Progenitor cell of endocrine pancreas (in vitro differentiated cells): ENCODE measurements around the gene APBA1. TPM values are rescaled to one million over a fixed set of nuclear protein-coding genes. Genes with fewer than 3 reads are reported as not detected.

ENCODE experiments used
- DNase-seq: peaks from one replicate; pipeline ENCODE4 v3.0.0; 2021; ENCODE audit warnings: low spot score; ENCODE audit not compliant: unreplicated experiment
- H3K27ac Mint-ChIP-seq: 2 replicates; pipeline ENCODE4 v1.8.0; 2021; ENCODE audit warnings: mild to moderate bottlenecking, moderate library complexity, mixed read lengths
- H3K27me3 Mint-ChIP-seq: 2 replicates; pipeline ENCODE4 v1.8.0; 2021; ENCODE audit warnings: mixed read lengths
- H3K36me3 Mint-ChIP-seq: 2 replicates; pipeline ENCODE4 v1.8.0; 2022; ENCODE audit warnings: mixed read lengths; ENCODE audit not compliant: insufficient read depth
- H3K4me1 Mint-ChIP-seq: 2 replicates; pipeline ENCODE4 v1.8.0; 2021; ENCODE audit warnings: low read depth, mixed read lengths
- H3K4me3 Mint-ChIP-seq: 2 replicates; pipeline ENCODE4 v1.8.0; 2021; ENCODE audit warnings: low read depth, mild to moderate bottlenecking, moderate library complexity, mixed read lengths
- H3K9me3 Mint-ChIP-seq: 2 replicates; pipeline ENCODE4 v1.8.0; 2021; ENCODE audit warnings: low read depth, mixed read lengths
- total RNA-seq: library from RNA; stranded (reverse); gene quantifications from 2 replicates; pipeline ENCODE4 v1.2.1, GENCODE V29; 2021
- TF ChIP-seq, protein P1 (sequence below): fragments of 200-600 bp; sonication (generic); IDR thresholded peaks from one replicate; pipeline ENCODE4 v1.5.0; 2021; ENCODE audit warnings: antibody characterized with exemption, mild to moderate bottlenecking; ENCODE audit not compliant: unreplicated experiment

The APBA1 gene
- total RNA-seq, 1 donor from 2014 or later: 1.8 TPM

DNA sequence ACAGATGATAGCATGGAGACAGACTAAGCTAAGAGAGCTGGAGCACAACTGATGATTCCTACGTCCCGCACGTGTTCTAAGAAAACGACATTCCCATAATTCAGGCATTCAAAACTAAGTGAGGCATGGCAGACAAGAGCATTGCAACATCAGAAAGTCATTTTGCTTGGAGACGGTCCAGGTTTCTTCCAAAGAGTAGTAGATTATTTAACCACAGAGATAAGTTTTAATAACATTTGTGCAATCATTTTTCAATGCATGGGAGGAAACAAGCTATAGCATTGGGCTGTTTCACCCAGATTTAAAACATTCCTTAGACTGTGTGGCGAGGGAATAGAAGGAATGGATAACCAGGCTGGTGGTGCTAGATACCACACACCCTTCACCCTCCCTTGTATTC is 117.2 kb downstream of the APBA1 start:
- Mint-ChIP-seq H3K36me3 (no peaks in the 10 kb centered on the region), H3K9me3 (no peaks in the 10 kb centered on the region), H3K4me3 (no peak overlapping the region), H3K4me1 (no peaks in the 10 kb centered on the region), H3K27ac (no peak overlapping the region), H3K27me3 (peaks cover 3% of the 10 kb centered on the region)
- TF ChIP-seq, protein P1, sequence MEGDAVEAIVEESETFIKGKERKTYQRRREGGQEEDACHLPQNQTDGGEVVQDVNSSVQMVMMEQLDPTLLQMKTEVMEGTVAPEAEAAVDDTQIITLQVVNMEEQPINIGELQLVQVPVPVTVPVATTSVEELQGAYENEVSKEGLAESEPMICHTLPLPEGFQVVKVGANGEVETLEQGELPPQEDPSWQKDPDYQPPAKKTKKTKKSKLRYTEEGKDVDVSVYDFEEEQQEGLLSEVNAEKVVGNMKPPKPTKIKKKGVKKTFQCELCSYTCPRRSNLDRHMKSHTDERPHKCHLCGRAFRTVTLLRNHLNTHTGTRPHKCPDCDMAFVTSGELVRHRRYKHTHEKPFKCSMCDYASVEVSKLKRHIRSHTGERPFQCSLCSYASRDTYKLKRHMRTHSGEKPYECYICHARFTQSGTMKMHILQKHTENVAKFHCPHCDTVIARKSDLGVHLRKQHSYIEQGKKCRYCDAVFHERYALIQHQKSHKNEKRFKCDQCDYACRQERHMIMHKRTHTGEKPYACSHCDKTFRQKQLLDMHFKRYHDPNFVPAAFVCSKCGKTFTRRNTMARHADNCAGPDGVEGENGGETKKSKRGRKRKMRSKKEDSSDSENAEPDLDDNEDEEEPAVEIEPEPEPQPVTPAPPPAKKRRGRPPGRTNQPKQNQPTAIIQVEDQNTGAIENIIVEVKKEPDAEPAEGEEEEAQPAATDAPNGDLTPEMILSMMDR: no peak
- DNase-seq: no peak

DNA sequence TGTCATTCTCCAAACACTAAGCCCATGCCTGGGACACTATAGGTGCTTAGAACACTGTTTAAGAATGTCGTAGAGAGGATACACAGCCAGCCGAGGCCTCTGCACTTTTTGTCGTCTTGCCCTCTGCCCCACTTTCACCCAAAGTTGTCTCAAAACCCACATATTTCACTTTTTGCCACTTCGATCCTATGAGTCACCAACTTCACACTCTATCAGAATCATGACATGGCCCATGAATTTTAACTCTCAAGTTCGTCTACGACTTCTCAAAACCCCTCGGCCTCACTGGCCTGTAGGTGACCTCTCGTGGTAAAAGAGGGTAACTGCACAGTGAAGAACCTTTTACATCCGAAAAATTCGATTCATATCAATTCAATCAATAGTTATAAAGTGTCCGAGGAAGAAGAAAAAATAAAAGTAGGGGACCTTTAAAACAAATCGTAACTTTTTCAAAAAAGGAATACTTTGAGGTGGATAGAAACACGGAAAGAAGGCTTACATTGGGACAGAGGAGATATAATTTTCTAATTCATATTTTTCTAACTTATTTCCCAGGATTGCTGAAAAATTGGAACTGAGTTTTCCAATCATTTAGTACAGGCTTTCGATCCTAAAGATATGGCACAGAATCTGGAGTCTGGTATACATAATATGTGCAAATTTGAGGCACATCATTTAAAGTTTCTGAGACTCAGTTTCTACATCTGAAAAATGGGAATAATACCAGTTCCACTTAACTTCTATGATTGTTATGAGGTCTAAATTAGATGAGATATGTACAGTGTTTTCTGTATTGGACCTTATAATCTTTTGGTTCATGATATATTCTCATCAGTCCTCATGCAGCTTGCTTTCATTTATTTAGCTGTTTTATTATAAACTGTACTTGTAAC is 122.6 kb downstream of the APBA1 start:
- no peaks in the 10 kb centered on the region for H3K36me3 Mint-ChIP-seq
- H3K4me1 Mint-ChIP-seq: peaks cover 3% of the 10 kb centered on the region
- TF ChIP-seq, protein P1: peak; percentile 91
- H3K9me3 Mint-ChIP-seq: no peaks in the 10 kb centered on the region
- H3K27ac Mint-ChIP-seq: no peak overlapping the region
- H3K27me3 Mint-ChIP-seq: no peaks in the 10 kb centered on the region
- H3K4me3 Mint-ChIP-seq: no peak overlapping the region
- no peak for DNase-seq

DNA sequence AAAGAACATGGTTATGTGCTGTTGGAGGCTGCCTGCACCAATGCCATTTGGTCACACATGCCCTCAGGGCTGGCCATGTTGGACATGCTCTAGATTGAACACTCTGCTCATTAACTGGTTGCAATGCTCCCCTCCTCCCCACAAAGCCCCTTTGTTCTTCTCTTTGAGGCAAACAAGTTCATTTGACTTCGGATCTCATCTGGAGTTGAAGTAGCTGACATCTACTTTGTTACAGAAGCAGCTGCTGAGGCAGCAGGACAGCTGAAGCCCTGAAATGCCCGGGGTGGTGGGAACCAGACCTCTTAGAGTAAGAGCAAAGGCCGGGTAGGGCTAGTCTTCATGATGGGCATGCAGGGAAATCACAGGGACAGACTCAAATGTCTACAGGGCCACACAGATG is 123.5 kb downstream of the APBA1 start:
- Mint-ChIP-seq H3K4me1 (peaks cover 3% of the 10 kb centered on the region), H3K9me3 (no peaks in the 10 kb centered on the region), H3K27ac (no peak overlapping the region), H3K27me3 (no peaks in the 10 kb centered on the region), H3K4me3 (no peak overlapping the region), H3K36me3 (no peaks in the 10 kb centered on the region)
- no peak for DNase-seq
- TF ChIP-seq, protein P1: no peak

DNA sequence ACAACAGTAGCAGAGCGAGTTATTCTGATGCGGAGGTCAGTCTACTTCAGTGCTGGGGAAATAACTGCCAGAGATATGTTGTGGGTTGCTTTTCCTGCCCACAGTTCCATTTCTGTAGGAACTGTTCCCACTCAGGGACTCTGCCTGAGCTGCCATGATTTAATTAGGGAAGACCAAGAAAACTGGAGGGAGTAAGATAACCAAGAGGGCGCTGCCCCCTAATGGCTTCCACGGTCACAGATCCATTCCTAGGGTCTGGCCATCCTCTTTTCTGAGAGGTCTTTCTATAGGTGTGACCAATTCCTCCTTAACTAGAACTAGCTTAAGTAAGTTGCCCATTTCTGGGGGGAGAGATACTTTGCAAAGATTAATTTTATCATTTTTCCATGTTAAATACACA is 125.9 kb downstream of the APBA1 start:
- Mint-ChIP-seq H3K4me1 (peaks cover 3% of the 10 kb centered on the region), H3K9me3 (no peaks in the 10 kb centered on the region), H3K27me3 (no peaks in the 10 kb centered on the region), H3K4me3 (no peak overlapping the region), H3K36me3 (no peaks in the 10 kb centered on the region), H3K27ac (no peak overlapping the region)
- TF ChIP-seq, protein P1: no peak
- DNase-seq: no peak

DNA sequence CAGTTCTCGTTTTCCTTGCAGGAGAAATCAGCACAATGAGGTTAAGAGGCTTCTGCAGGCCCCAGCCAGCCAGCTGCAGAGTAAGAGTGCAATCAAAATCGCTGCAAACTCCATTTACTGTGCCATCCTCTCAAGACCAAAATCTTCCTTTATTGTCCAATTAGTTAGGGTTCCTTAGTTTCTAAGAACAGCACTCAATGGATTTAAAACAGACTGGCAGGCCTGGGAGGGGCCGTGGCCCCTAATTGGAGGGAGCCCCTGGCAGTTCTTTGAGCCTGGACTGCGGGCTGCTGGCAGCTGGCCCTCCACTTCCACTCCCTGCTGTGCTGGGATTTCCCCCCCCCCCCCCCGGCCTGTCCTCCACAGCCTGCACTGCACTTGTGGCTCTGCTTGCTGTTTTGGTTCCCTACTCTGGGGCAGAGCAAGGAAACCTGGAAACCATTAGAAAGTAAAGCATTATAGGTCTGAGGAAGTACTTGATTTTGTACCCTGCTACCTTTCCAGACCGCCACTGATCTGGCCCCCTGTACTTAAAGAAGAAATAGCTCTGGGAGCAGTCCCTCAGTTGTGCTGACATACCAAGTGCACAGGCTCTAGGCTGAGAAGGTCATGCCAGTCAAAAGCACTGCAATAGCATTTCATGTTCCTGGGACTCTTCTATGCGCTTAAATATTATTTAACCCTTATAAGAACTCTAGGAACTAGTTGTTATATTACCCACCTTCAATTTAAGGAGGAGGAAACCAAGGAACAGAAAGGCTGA is 129.0 kb downstream of the APBA1 start:
- Mint-ChIP-seq H3K4me1 (no peaks in the 10 kb centered on the region), H3K27ac (no peak overlapping the region), H3K9me3 (no peaks in the 10 kb centered on the region), H3K36me3 (no peaks in the 10 kb centered on the region), H3K27me3 (peaks cover 8% of the 10 kb centered on the region), H3K4me3 (no peak overlapping the region)
- TF ChIP-seq, protein P1: no peak
- no peak for DNase-seq
